Right lobe of liver (tissue), 4 donors: Measurements from ENCODE around the gene PER2.

ENCODE experiments used
- POLR2A ChIP-seq: fragments of 450-650 bp; IDR thresholded peaks from one replicate; pipeline ENCODE4 v1.6.1; 2017; ENCODE audit warnings: antibody characterized with exemption, mild to moderate bottlenecking
- TF ChIP-seq, protein P1 (sequence below), 4 donors: fragments of 200-600 bp in 3 of 4; fragments of 450-650 bp in 1 of 4; IDR thresholded peaks; one replicate each; pipeline versions ENCODE4 v1.5.1 to v1.8.0; 2016 to 2022; ENCODE audit warnings: antibody characterized with exemption in 4 of 4, mild to moderate bottlenecking in 2 of 4
- donor health status: DM: no; HTN: no; CAD: no.
- donor health status: DM: no; HTN: no; CAD: no.
- donor health status: DM: no; HTN: yes; CAD: no.

DNA sequence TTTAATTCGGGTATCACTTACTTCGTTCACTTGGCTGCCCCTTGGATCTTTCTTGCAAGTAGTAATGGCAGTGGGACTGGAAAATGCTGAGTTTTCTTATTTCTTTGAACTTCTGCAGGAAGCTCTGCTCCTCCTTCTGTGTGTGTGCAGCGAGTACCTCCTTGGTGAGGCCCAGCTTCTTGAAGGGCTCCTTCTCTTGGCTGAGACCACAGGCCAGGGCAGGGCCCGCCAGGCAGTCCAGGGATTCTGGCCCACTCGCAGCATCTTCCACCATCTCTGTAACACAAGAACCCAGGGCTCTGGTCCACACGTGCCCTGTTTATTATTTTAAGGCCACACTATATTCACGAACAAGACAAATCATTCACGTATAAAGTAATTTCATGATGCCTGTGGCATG, 32.8 kb downstream of the PER2 start:
- TF ChIP-seq, protein P1, sequence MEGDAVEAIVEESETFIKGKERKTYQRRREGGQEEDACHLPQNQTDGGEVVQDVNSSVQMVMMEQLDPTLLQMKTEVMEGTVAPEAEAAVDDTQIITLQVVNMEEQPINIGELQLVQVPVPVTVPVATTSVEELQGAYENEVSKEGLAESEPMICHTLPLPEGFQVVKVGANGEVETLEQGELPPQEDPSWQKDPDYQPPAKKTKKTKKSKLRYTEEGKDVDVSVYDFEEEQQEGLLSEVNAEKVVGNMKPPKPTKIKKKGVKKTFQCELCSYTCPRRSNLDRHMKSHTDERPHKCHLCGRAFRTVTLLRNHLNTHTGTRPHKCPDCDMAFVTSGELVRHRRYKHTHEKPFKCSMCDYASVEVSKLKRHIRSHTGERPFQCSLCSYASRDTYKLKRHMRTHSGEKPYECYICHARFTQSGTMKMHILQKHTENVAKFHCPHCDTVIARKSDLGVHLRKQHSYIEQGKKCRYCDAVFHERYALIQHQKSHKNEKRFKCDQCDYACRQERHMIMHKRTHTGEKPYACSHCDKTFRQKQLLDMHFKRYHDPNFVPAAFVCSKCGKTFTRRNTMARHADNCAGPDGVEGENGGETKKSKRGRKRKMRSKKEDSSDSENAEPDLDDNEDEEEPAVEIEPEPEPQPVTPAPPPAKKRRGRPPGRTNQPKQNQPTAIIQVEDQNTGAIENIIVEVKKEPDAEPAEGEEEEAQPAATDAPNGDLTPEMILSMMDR (IDR thresholded peaks at IDR 0.05), result no peak
- no peak for TF ChIP-seq POLR2A
